Right atrium auricular region (tissue), 2 donors: ENCODE measurements around the gene DESI2. TPM values are rescaled to one million over a fixed set of nuclear protein-coding genes. Genes with fewer than 3 reads are reported as not detected.
A peak's percentile ranks its signal among the peaks of the same experiment; 100 is the strongest.

ENCODE experiments used
- DNase-seq: peaks from one replicate; pipeline ENCODE4 v3.0.0-alpha.2; 2019; ENCODE audit warnings: low spot score
- H3K27ac ChIP-seq, 2 donors: fragments of 200-600 bp; sonication (generic); 1 replicate in 1 of 2; 2 replicates in 1 of 2; pipeline ENCODE4 v1.5.1; 2016 to 2019
- H3K27me3 ChIP-seq, 2 donors: fragments of 200-600 bp; sonication (generic); one replicate each; pipeline versions ENCODE4 v1.5.1 to v1.6.0; 2017 to 2019
- H3K36me3 ChIP-seq: fragments of 200-600 bp; sonication (generic); one replicate; pipeline ENCODE4 v1.5.1; 2016
- H3K4me1 ChIP-seq, 2 donors: fragments of 200-600 bp; sonication (generic); one replicate each; pipeline versions ENCODE4 v1.5.1 to v1.6.0; 2017 to 2019
- H3K4me3 ChIP-seq, 2 donors: fragments of 200-600 bp; sonication (generic); 1 replicate in 1 of 2; 2 replicates in 1 of 2; pipeline ENCODE4 v1.5.1; 2017 to 2019; ENCODE audit warnings: mild to moderate bottlenecking in 1 of 2, moderate library complexity in 1 of 2
- H3K9me3 ChIP-seq, 2 donors: fragments of 200-600 bp; sonication (generic); one replicate each; pipeline ENCODE4 v1.5.1; 2019
- CTCF ChIP-seq, 2 donors: fragments of 200-600 bp; sonication (generic); IDR thresholded peaks; one replicate each; pipeline ENCODE4 v1.5.1; 2019; ENCODE audit warnings: antibody characterized with exemption in 2 of 2
- total RNA-seq, 2 donors: library from RNA; depleted of rRNA; stranded (reverse); fragments of >200 nt; gene quantifications; one replicate each; pipeline ENCODE4 v1.1.0, GENCODE V29; 2016

Gene DESI2
- total RNA-seq = 10 to 100 TPM; 26.8 to 29.1 TPM

GRCh38 chr1:244652623-244653438 is at the start of gene DESI2:
TSS of gene DESI2 (plus strand) at chr1:244653126. CDS start at chr1:244653314, 188 bp downstream.
- no peaks in the 10 kb centered on the region for H3K36me3 ChIP-seq
- H3K27me3 ChIP-seq = no peaks in the 10 kb centered on the region
- H3K4me1 ChIP-seq = peaks cover 0 to 45% of the 10 kb centered on the region in 2 donors
- peak; percentile 36 to 72 for TF ChIP-seq CTCF (IDR thresholded peaks at IDR 0.05)
- peak within 1 kb of the TSS; percentile 80 to 85 for H3K4me3 ChIP-seq
- no peaks in the 10 kb centered on the region for H3K9me3 ChIP-seq
- peak within 1 kb of the TSS; percentile 92 to 98 for H3K27ac ChIP-seq
- DNase-seq = peak; percentile 99

GRCh38 chr1:244603498-244603897 is 49.4 kb upstream of the DESI2 start:
- peak; percentile 86 to 89 for TF ChIP-seq CTCF (IDR thresholded peaks at IDR 0.05)
- Histone ChIP-seq H3K27me3 (no peaks in the 10 kb centered on the region), H3K27ac (no peak overlapping the region)

GRCh38 chr1:244605835-244606370 is 47.0 kb upstream of the DESI2 start:
- Histone ChIP-seq H3K36me3 (no peaks in the 10 kb centered on the region), H3K27ac (no peak overlapping the region), H3K27me3 (no peaks in the 10 kb centered on the region), H3K9me3 (no peaks in the 10 kb centered on the region), H3K4me3 (no peak overlapping the region), H3K4me1 (no peaks in the 10 kb centered on the region)
- DNase-seq = no peak
- no peak for TF ChIP-seq CTCF (IDR thresholded peaks at IDR 0.05)

More at GRCh38 chr1:244603498-244603897, 49.4 kb upstream of the DESI2 start:
- H3K9me3 ChIP-seq = no peaks in the 10 kb centered on the region
- no peak for DNase-seq
- H3K4me1 ChIP-seq = no peaks in the 10 kb centered on the region
- H3K4me3 ChIP-seq = no peak overlapping the region
- no peaks in the 10 kb centered on the region for H3K36me3 ChIP-seq

GRCh38 chr1:244614113-244614836 is 38.7 kb upstream of the DESI2 start:
- TF ChIP-seq CTCF (IDR thresholded peaks at IDR 0.05) = no peak
- H3K27me3 ChIP-seq = no peaks in the 10 kb centered on the region
- no peaks in the 10 kb centered on the region for H3K4me1 ChIP-seq
- H3K9me3 ChIP-seq = no peaks in the 10 kb centered on the region
- H3K27ac ChIP-seq = no peak overlapping the region
- H3K4me3 ChIP-seq = no peak overlapping the region
- DNase-seq = no peak
- no peaks in the 10 kb centered on the region for H3K36me3 ChIP-seq

GRCh38 chr1:244614879-244615278 is 38.0 kb upstream of the DESI2 start:
- Histone ChIP-seq H3K4me1 (no peaks in the 10 kb centered on the region), H3K4me3 (no peak overlapping the region), H3K36me3 (no peaks in the 10 kb centered on the region), H3K27me3 (no peaks in the 10 kb centered on the region), H3K9me3 (no peaks in the 10 kb centered on the region), H3K27ac (no peak overlapping the region)
- no peak for TF ChIP-seq CTCF (IDR thresholded peaks at IDR 0.05)
- DNase-seq = no peak
